ENCODE data around the gene ZNRF3.

Gene ZNRF3

GRCh38 chr22:29041408-29041807 is 158.0 kb downstream of the ZNRF3 start:
- DNase-seq = no peak

DNA sequence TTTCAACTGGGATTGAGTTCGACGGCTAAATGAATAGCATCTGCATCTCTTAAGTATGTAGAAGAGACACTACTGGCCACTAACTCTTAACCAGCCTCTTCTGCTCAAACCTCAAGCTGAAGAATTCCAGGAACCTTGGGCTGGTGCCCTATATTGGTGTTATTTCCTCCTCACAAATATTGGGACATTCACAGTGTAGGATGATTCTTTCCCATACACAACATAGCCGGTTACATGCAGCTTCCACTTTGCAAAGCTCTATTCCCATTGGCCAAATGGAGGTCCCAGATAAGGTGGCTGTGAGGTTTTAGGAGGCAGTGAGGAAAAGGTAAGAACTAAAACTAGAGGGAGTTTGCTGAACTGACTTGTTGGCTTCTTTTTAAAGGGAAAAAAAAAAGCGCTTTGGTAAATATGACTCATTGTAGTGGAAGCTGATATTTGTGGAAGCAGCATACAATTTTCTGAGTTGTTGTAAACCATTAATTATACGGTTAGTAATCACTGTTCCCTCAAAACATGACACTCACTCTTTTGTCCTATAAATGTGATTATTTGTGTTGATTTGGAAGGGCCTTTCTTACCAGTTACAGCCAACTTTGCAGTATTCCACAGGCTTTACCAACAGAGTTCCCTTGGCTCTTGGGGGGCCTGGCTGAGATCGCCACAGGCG is 160.7 kb downstream of the ZNRF3 start:
- DNase-seq = no peak

GRCh38 chr22:29044657-29045176 is 161.3 kb downstream of the ZNRF3 start:
- no peak for DNase-seq

DNA sequence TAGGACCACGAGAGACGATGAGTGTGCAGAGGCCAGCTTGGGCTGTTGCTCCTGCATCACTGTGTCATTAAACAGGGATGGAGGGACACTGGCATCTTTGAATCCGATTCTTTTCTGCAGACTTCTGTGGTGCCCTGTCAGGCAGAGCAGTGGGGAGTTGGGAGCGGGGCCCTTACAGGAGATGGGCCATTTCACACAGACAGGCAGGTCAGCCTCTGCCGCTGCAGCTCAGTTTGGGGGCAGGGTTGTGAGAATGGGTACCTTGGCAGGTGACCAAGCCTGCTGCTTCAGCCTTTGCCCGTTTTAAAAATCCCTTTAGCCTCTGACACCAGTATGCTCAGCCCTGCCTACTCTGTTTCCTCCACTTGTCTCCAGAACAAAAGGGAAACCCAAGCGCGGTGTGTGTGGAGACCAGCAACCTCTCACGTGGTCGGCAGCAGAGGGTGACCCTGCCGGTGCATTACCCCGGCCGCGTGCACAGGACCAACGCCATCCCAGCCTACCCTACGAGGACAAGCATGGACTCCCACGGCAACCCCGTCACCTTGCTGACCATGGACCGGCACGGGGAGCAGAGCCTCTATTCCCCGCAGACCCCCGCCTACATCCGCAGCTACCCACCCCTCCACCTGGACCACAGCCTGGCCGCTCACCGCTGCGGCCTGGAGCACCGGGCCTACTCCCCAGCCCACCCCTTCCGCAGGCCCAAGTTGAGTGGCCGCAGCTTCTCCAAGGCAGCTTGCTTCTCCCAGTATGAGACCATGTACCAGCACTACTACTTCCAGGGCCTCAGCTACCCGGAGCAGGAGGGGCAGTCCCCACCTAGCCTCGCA is 165.7 kb downstream of the ZNRF3 start:
- DNase-seq = no peak

DNA sequence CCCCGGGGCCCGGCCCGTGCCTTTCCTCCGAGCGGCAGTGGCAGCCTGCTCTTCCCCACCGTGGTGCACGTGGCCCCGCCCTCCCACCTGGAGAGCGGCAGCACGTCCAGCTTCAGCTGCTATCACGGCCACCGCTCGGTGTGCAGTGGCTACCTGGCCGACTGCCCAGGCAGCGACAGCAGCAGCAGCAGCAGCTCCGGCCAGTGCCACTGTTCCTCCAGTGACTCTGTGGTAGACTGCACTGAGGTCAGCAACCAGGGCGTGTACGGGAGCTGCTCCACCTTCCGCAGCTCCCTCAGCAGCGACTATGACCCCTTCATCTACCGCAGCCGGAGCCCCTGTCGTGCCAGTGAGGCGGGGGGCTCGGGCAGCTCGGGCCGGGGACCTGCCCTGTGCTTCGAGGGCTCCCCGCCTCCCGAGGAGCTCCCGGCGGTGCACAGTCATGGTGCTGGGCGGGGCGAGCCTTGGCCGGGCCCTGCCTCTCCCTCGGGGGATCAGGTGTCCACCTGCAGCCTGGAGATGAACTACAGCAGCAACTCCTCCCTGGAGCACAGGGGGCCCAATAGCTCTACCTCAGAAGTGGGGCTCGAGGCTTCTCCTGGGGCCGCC is 166.4 kb downstream of the ZNRF3 start:
- no peak for DNase-seq

- DNase-seq = no peak
Observed at GRCh38 chr22:29050457-29050856, 167.1 kb downstream of the ZNRF3 start.

GRCh38 chr22:29053048-29053702 is 169.8 kb downstream of the ZNRF3 start:
- no peak for DNase-seq

DNA sequence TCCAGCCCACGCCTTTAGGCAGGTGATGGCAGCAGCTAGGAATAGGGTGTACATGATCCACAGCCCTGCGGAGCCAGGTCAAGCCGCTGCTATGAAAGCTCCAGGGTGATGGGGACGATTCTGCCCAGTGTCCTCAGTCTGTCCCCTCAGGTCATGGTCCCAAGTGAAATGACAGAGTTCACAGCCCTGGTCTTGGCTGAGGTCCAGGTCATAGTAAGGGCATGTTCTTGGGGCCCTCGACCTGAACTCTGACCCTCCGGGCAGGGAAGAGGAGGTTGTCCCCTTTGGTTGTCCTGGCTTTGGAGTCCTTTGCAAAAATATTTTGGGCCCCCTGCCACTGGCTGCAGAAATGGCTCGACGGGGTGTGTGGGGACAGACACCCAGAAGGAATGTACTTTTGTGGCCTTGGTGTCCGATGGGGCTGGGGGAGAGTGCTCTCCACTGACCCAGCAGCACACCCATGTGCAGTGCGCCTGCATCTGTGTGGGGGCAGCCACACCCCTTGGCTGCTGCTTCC is 170.9 kb downstream of the ZNRF3 start:
- DNase-seq = no peak

- no peak for DNase-seq
Observed at GRCh38 chr22:29055192-29055830, 171.9 kb downstream of the ZNRF3 start.

GRCh38 chr22:29056472-29056871 is 173.1 kb downstream of the ZNRF3 start:
- DNase-seq = no peak

DNA sequence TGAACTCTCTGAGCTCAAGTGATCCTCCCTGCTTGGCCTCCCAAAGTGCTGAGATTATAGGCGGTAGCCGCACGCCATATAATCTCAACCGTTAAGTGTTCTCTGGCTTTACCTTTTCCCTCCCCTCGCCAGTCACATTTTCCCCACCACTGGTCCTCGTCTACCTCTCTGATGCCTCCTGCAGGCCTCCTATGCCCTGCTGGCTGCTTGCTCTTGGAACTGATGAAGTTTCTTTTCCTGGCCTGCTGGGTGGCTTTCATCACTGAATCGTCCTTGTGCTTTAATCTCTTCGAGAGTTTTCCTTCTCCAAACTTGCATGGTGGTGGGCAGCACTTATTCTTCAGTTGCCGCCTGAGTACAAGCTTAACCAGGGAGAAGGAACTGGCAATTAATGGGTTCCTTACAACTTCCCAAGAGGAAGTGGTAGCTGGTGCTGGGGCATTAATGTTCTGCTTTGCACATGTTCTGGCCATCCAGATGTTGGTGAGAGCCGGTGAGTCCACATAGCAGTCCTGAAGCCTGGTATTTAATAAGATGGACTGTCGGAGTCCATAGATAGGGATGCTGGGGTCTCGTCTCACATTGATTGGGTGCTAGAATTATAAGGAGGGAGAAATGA is 177.0 kb downstream of the ZNRF3 start:
- DNase-seq = no peak

DNA sequence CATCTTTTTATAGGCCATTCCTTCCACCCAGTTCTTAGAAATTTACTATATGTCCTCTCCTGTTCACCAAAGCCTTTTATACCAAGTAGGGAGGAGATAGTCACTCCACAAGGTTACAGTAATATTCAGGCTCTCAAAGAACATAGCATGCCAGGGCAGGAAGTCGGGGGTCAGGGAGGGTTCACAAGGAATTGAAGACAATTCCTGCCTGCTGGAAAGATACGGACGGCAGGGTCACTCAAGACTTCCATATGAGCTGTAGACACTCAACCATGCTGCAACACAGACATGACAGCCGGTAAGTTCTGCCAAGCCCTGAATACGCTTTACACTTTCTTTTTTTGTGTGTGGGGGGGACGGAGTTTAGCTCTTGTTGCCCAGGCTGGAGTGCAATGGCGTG is 177.6 kb downstream of the ZNRF3 start:
- DNase-seq = no peak

DNA sequence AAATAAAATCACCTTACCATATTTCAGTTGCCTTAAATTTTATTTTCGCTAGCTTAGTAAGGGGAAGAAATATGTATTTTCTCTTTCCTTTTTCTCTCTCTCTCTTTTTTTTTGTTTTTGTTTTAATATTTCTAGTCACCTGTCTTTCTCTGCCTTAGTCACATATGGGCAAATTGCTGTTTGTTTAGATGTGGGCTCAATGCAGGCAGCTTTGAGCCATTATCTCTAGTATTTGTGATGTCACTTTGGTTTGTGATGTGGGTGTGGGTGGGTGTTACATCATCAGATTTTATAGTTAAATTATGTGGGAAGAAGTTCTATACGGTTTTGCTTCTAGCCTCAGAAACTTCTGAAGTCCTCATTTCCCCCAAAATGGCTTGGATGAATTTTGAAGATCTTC is 178.4 kb downstream of the ZNRF3 start, which contains the start of gene C22orf31:
C22orf31 (minus strand) TSS at position 59 of the 400 bp plus-strand sequence; CDS start at position 20, 39 bp downstream.
- DNase-seq = no peak

GRCh38 chr22:29062286-29062821 is 179.0 kb downstream of the ZNRF3 start:
- no peak for DNase-seq

GRCh38 chr22:29065468-29066190 is 182.3 kb downstream of the ZNRF3 start:
- DNase-seq = no peak

GRCh38 chr22:29069463-29069862 is 186.1 kb downstream of the ZNRF3 start:
- no peak for DNase-seq

GRCh38 chr22:29070490-29070889 is 187.1 kb downstream of the ZNRF3 start:
- no peak for DNase-seq

GRCh38 chr22:29071261-29072045 is 188.1 kb downstream of the ZNRF3 start:
- peak; percentile 56 for DNase-seq

- peak; percentile 91 for DNase-seq
Observed at GRCh38 chr22:29072193-29072978, 189.0 kb downstream of the ZNRF3 start.
